HepG2 (cell line): Measurements from ENCODE around the gene EPG5. TPM values are rescaled to one million over a fixed set of nuclear protein-coding genes. Genes with fewer than 3 reads are reported as not detected.

Experiments used
- ATAC-seq: fragments of 200-7000 bp; cut with Tn5 transposase; 3 replicates; pipeline ENCODE4 v1.9.1; 2020; ENCODE audit warnings: mild to moderate bottlenecking, moderate library complexity
- BruUV-seq: library from RNA; stranded (reverse); fragments of 400-500 nt; replicated peaks from 2 replicates; lab custom pipeline; 2021; lab: Mats Ljungman, UMichigan
- CTCF ChIA-PET: fragments of 300-600 bp; formaldehyde crosslinking; extraction: SDS; loops from one replicate; lab custom pipeline; 2021; ENCODE audit warnings: low total read pairs, inconsistent platforms, low intra/inter-chr PET ratio; lab: Yijun Ruan, JAX
- POLR2A ChIA-PET: fragments of 350-600 bp; sonication (Branson Sonifier 250); formaldehyde crosslinking; loops from one replicate; lab custom pipeline; 2020; ENCODE audit warnings: antibody characterized with exemption, inconsistent platforms; lab: Yijun Ruan, JAX
- DNase-seq: peaks from one replicate; pipeline ENCODE4 v3.0.0-alpha.2; 2015; ENCODE audit warnings: low spot score
- FAIRE-seq: peaks from 3 replicates; lab custom pipeline; 2011; peaks lifted over from hg19 to GRCh38; lab: Jason Lieb, UNC
- H2AFZ ChIP-seq: one replicate; pipeline ENCODE4 v1.6.1; 2011; ENCODE audit warnings: low read length, inconsistent platforms
- H3K27ac ChIP-seq: fragments of 300-600 bp; 3 replicates; pipeline ENCODE4 v1.8.0; 2011; ENCODE audit warnings: mixed run types, mild to moderate bottlenecking, mixed read lengths, low read length, inconsistent platforms; ENCODE audit not compliant: insufficient read depth; ENCODE audit errors: extremely low read length
- H3K27me3 ChIP-seq, 2 experiments: fragments of 200-600 bp in 1 of 2; 2 replicates in 1 of 2; 3 replicates in 1 of 2; pipeline versions ENCODE4 v1.6.0 to v1.8.0; 2011; ENCODE audit warnings: low read length in 2 of 2, mild to moderate bottlenecking in 2 of 2, moderate library complexity in 2 of 2, inconsistent platforms in 1 of 2; ENCODE audit not compliant: insufficient read depth in 2 of 2, control insufficient read depth in 1 of 2
- H3K36me3 ChIP-seq, 2 experiments: fragments of 200-600 bp in 1 of 2; replicated peaks in 1 of 2; 2 replicates in 1 of 2; 3 replicates in 1 of 2; pipeline versions ENCODE4 v1.5.1 to v1.8.0; 2011; ENCODE audit warnings: low read length in 2 of 2, inconsistent platforms in 1 of 2; ENCODE audit not compliant: insufficient read depth in 2 of 2, control insufficient read depth in 1 of 2
- H3K4me1 ChIP-seq: 2 replicates; pipeline ENCODE4 v1.5.1; 2012; ENCODE audit warnings: low read length, inconsistent platforms; ENCODE audit not compliant: insufficient read depth
- H3K4me2 ChIP-seq: 2 replicates; pipeline ENCODE4 v1.6.0; 2011; ENCODE audit warnings: low read depth, low read length, inconsistent platforms
- H3K4me3 ChIP-seq, 3 experiments: fragments of 200-600 bp in 1 of 3; sonication (generic), shearing (Covaris generic) in 1 of 3; replicated peaks in 1 of 3; 2 replicates each; pipeline ENCODE4 v1.5.1; 2011 to 2016; ENCODE audit warnings: low read length in 3 of 3, inconsistent platforms in 2 of 3, low read depth in 2 of 3, mild to moderate bottlenecking in 2 of 3, control low read depth in 1 of 3, mixed read lengths in 1 of 3; ENCODE audit not compliant: insufficient read depth in 1 of 3
- H3K79me2 ChIP-seq: one replicate; pipeline ENCODE4 v1.6.1; 2011; ENCODE audit warnings: low read length, inconsistent platforms; ENCODE audit not compliant: insufficient read depth
- H3K9ac ChIP-seq: 2 replicates; pipeline ENCODE4 v1.6.0; 2011; ENCODE audit warnings: mild to moderate bottlenecking, low read depth, low read length, inconsistent platforms; ENCODE audit not compliant: insufficient read depth
- H3K9me3 ChIP-seq: 2 replicates; pipeline ENCODE4 v1.5.1; 2012; ENCODE audit warnings: mild to moderate bottlenecking, low read length
- H4K20me1 ChIP-seq: 2 replicates; pipeline ENCODE4 v1.6.0; 2011; ENCODE audit warnings: inconsistent platforms, mild to moderate bottlenecking, low read length, moderate library complexity; ENCODE audit not compliant: insufficient read depth
- EZH2 ChIP-seq: conservative IDR thresholded peaks from 2 replicates; pipeline ENCODE4 v1.6.1; 2012; ENCODE audit warnings: mild to moderate bottlenecking, low read depth, low read length, moderate library complexity
- GTF3A ChIP-seq: sonication (generic); formaldehyde crosslinking; conservative IDR thresholded peaks from 2 replicates; pipeline ENCODE4 v1.4.0; 2020; ENCODE audit warnings: mild to moderate bottlenecking, missing genetic modification reagents
- RFXAP ChIP-seq: sonication (generic); formaldehyde crosslinking; IDR thresholded peaks from 2 replicates; pipeline ENCODE4 v1.4.0; 2020; ENCODE audit warnings: missing genetic modification reagents, borderline replicate concordance
- SAFB2 ChIP-seq: sonication (generic); formaldehyde crosslinking; IDR thresholded peaks from 2 replicates; pipeline ENCODE4 v1.5.1; 2020; ENCODE audit warnings: missing genetic modification reagents, low read depth, mild to moderate bottlenecking, borderline replicate concordance
- ZNF3 ChIP-seq: IDR thresholded peaks from 2 replicates; pipeline ENCODE4 v1.7.0; 2017; ENCODE audit warnings: inconsistent platforms
- ZNF446 ChIP-seq: sonication (generic); formaldehyde crosslinking; IDR thresholded peaks from 2 replicates; pipeline ENCODE4 v1.5.0; 2020; ENCODE audit warnings: mild to moderate bottlenecking, missing genetic modification reagents
- ZNF501 ChIP-seq: sonication (generic); formaldehyde crosslinking; IDR thresholded peaks from 2 replicates; pipeline ENCODE4 v1.5.1; 2020; ENCODE audit warnings: mild to moderate bottlenecking, moderate library complexity, missing genetic modification reagents
- ZNF607 ChIP-seq: sonication (generic); formaldehyde crosslinking; IDR thresholded peaks from 2 replicates; pipeline ENCODE4 v1.5.1; 2020; ENCODE audit warnings: missing genetic modification reagents, mild to moderate bottlenecking, borderline replicate concordance
- ZNF768 ChIP-seq: sonication (generic); formaldehyde crosslinking; IDR thresholded peaks from 2 replicates; pipeline ENCODE4 v1.4.0; 2020; ENCODE audit warnings: missing genetic modification reagents
- ZSCAN21 ChIP-seq: sonication (generic); formaldehyde crosslinking; IDR thresholded peaks from 2 replicates; pipeline ENCODE4 v1.8.0; 2022; ENCODE audit warnings: mild to moderate bottlenecking, missing genetic modification reagents, moderate library complexity, borderline replicate concordance
- WGBS: methylation state at CpG from one replicate; pipeline ENCODE4 v1.1.6; 2017; ENCODE audit warnings: low lambda C conversion rate; 5-methylcytosine and 5-hydroxymethylcytosine counted together
- in situ Hi-C: cut with HindIII; loops from 2 replicates; pipeline ENCODE4 v1.10.0; 2017; ENCODE audit warnings: low pct_unique_long_range_greater_than_20kb; ENCODE audit not compliant: extremely low pct_ligation_motif_present
- intact Hi-C: fragments of 100-400 bp; cut with micrococcal nuclease; formaldehyde crosslinking; loops from one replicate; pipeline ENCODE4 v1.10.0; 2022; ENCODE audit not compliant: unreplicated experiment
- polyA plus RNA-seq, 8 experiments: library from polyadenylated mRNA; depleted of rRNA in 3 of 8; stranded (reverse) in 7 of 8; unstranded in 1 of 8; fragments of >200 nt; fragmentation: Illumina TruSeq in 4 of 8; extraction: Trizol in 4 of 8; gene quantifications; 2 replicates each; pipeline versions ENCODE4 v1.2.1 to v1.2.3, GENCODE V29; 2011 to 2016; ENCODE audit warnings: low read depth in 4 of 8, missing spikeins in 1 of 8, mixed read lengths in 1 of 8; ENCODE audit not compliant: insufficient read depth in 1 of 8
- total RNA-seq, 5 experiments: library from RNA; depleted of rRNA; stranded (reverse); fragments of >200 nt; fragmentation: Illumina TruSeq; extraction: Trizol; gene quantifications; 2 replicates each; pipeline ENCODE4 v1.2.3, GENCODE V29; 2016; ENCODE audit warnings: low read depth in 1 of 5
- TF ChIP-seq, protein P1 (sequence below): sonication (generic); formaldehyde crosslinking; IDR thresholded peaks from 2 replicates; pipeline ENCODE4 v1.9.0; 2021; ENCODE audit warnings: mild to moderate bottlenecking, missing genetic modification reagents

The EPG5 gene
- total and polyA plus RNA-seq, 2 of the 13 experiments (the other 11 are each of a cell fraction or from before 2014, with no cell fraction given), result 6.7 to 9.3 TPM

GRCh38 chr18:45940724-45941123 is 26.4 kb downstream of the EPG5 start:
- Histone ChIP-seq H4K20me1 (no peaks in the 10 kb centered on the region), H3K4me1 (peaks cover 7% of the 10 kb centered on the region), H2AFZ (no peak overlapping the region), H3K27me3 (no peaks in the 10 kb centered on the region), H3K27ac (no peak overlapping the region), H3K79me2 (no peaks in the 10 kb centered on the region), H3K36me3 (peaks cover 14 to 53% of the 10 kb centered on the region in 2 experiments; a peak in 4 of 5 replicates), H3K4me3 (no peak overlapping the region), H3K9me3 (no peaks in the 10 kb centered on the region), H3K9ac (no peak overlapping the region), H3K4me2 (no peak overlapping the region)
- TF ChIP-seq ZNF607 (no peak), EZH2 (no peak), ZNF768 (CRISPR knock-in tag) (no peak), ZNF3 (CRISPR knock-in tag) (no peak), GTF3A (no peak), ZSCAN21 (CRISPR knock-in tag) (no peak), SAFB2 (CRISPR knock-in tag) (no peak), RFXAP (CRISPR knock-in tag) (no peak), ZNF501 (CRISPR knock-in tag) (no peak), ZNF446 (CRISPR knock-in tag) (no peak)
- TF ChIP-seq, protein P1, sequence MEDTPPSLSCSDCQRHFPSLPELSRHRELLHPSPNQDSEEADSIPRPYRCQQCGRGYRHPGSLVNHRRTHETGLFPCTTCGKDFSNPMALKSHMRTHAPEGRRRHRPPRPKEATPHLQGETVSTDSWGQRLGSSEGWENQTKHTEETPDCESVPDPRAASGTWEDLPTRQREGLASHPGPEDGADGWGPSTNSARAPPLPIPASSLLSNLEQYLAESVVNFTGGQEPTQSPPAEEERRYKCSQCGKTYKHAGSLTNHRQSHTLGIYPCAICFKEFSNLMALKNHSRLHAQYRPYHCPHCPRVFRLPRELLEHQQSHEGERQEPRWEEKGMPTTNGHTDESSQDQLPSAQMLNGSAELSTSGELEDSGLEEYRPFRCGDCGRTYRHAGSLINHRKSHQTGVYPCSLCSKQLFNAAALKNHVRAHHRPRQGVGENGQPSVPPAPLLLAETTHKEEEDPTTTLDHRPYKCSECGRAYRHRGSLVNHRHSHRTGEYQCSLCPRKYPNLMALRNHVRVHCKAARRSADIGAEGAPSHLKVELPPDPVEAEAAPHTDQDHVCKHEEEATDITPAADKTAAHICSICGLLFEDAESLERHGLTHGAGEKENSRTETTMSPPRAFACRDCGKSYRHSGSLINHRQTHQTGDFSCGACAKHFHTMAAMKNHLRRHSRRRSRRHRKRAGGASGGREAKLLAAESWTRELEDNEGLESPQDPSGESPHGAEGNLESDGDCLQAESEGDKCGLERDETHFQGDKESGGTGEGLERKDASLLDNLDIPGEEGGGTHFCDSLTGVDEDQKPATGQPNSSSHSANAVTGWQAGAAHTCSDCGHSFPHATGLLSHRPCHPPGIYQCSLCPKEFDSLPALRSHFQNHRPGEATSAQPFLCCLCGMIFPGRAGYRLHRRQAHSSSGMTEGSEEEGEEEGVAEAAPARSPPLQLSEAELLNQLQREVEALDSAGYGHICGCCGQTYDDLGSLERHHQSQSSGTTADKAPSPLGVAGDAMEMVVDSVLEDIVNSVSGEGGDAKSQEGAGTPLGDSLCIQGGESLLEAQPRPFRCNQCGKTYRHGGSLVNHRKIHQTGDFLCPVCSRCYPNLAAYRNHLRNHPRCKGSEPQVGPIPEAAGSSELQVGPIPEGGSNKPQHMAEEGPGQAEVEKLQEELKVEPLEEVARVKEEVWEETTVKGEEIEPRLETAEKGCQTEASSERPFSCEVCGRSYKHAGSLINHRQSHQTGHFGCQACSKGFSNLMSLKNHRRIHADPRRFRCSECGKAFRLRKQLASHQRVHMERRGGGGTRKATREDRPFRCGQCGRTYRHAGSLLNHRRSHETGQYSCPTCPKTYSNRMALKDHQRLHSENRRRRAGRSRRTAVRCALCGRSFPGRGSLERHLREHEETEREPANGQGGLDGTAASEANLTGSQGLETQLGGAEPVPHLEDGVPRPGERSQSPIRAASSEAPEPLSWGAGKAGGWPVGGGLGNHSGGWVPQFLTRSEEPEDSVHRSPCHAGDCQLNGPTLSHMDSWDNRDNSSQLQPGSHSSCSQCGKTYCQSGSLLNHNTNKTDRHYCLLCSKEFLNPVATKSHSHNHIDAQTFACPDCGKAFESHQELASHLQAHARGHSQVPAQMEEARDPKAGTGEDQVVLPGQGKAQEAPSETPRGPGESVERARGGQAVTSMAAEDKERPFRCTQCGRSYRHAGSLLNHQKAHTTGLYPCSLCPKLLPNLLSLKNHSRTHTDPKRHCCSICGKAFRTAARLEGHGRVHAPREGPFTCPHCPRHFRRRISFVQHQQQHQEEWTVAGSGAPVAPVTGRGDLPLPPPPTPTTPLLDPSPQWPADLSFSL (CRISPR knock-in tag), result no peak
- intact Hi-C loops (no loop called here), in situ Hi-C loops (no loop called here)
- ATAC-seq (no peak), DNase-seq (no peak), FAIRE-seq (no peak)
- WGBS, result 97% methylated on average over 2 of the region's 2 CpGs
- POLR2A ChIA-PET, result no interaction called here
- CTCF ChIA-PET, result no interaction called here
- BruUV-seq, result no TSS peak
